ENCODE results near the gene KIAA1217.

Gene KIAA1217

GRCh38 chr10:24406809-24407483, 198.0 kb downstream of the KIAA1217 start:
- no peak for DNase-seq (ENCODE audit: low read depth)

GRCh38 chr10:24407928-24408327, 199.0 kb downstream of the KIAA1217 start:
- DNase-seq (ENCODE audit: low read depth): no peak

- DNase-seq (ENCODE audit: low read depth): no peak
Measured at GRCh38 chr10:24408365-24408764, 199.4 kb downstream of the KIAA1217 start.

- DNase-seq (ENCODE audit: low read depth): no peak
Measured at GRCh38 chr10:24414597-24414996, 205.7 kb downstream of the KIAA1217 start.

GRCh38 chr10:24415455-24416125, 206.7 kb downstream of the KIAA1217 start:
- DNase-seq (ENCODE audit: low read depth): no peak

GRCh38 chr10:24416248-24416647, 207.3 kb downstream of the KIAA1217 start:
- DNase-seq (ENCODE audit: low read depth): no peak

- no peak for DNase-seq (ENCODE audit: low read depth)
Measured at GRCh38 chr10:24417053-24417452, 208.1 kb downstream of the KIAA1217 start.

- DNase-seq (ENCODE audit: low read depth): no peak
Measured at GRCh38 chr10:24418532-24418931, 209.6 kb downstream of the KIAA1217 start.

- no peak for DNase-seq (ENCODE audit: low read depth)
Measured at GRCh38 chr10:24419066-24419465, 210.1 kb downstream of the KIAA1217 start.

GRCh38 chr10:24425151-24425550, 216.2 kb downstream of the KIAA1217 start:
- no peak for DNase-seq (ENCODE audit: low read depth)

GRCh38 chr10:24427678-24428409, 218.9 kb downstream of the KIAA1217 start:
- DNase-seq (ENCODE audit: low read depth): no peak

GRCh38 chr10:24428410-24428782, 219.5 kb downstream of the KIAA1217 start:
- DNase-seq (ENCODE audit: low read depth): no peak

- DNase-seq (ENCODE audit: low read depth): no peak
Measured at GRCh38 chr10:24430591-24430990, 221.7 kb downstream of the KIAA1217 start.

GRCh38 chr10:24432478-24433416, 223.8 kb downstream of the KIAA1217 start:
- no peak for DNase-seq (ENCODE audit: low read depth)

- DNase-seq (ENCODE audit: low read depth): no peak
Measured at GRCh38 chr10:24433705-24434104, 224.8 kb downstream of the KIAA1217 start.

- no peak for DNase-seq (ENCODE audit: low read depth)
Measured at GRCh38 chr10:24434961-24435360, 226.0 kb downstream of the KIAA1217 start.

- no peak for DNase-seq (ENCODE audit: low read depth)
Measured at GRCh38 chr10:24435374-24435773, 226.4 kb downstream of the KIAA1217 start.

GRCh38 chr10:24437302-24437701, 228.4 kb downstream of the KIAA1217 start:
- no peak for DNase-seq (ENCODE audit: low read depth)

- DNase-seq (ENCODE audit: low read depth): no peak
Measured at GRCh38 chr10:24438800-24439199, 229.9 kb downstream of the KIAA1217 start.

GRCh38 chr10:24439935-24440334, 231.0 kb downstream of the KIAA1217 start:
- DNase-seq (ENCODE audit: low read depth): no peak

GRCh38 chr10:24440817-24441797, 232.2 kb downstream of the KIAA1217 start:
- DNase-seq (ENCODE audit: low read depth): no peak

Data from stimulated activated CD8-positive, alpha-beta memory T cell treated with anti-CD3 and anti-CD28 coated beads, Interleukin-7, amount 100 ng/mL, for 24 hours (primary cell).